Measurements from ENCODE around the gene AHRR.

GRCh38 chr5:432928-433791 lies 111.6 kb downstream of the AHRR start:
- TF ChIP-seq CTCF (IDR thresholded peaks at IDR 0.05; ENCODE audit: insufficient read depth, low read depth, low read length) (no peak), EZH2 (IDR thresholded peaks at IDR 0.05; ENCODE audit: insufficient read depth, low read length) (no peak)
